Kidney epithelial cell (primary cell): Measurements from ENCODE around the gene CCDC197. TPM values are rescaled to one million over a fixed set of nuclear protein-coding genes. Genes with fewer than 3 reads are reported as not detected.
A peak's percentile ranks its signal among the peaks of the same experiment; 100 is the strongest.

Experiments used
- DNase-seq: peaks from one replicate; pipeline ENCODE4 v3.0.0-alpha.2; 2010; ENCODE audit warnings: low read depth
- H3K27me3 ChIP-seq: 2 replicates; pipeline ENCODE4 v1.6.0; 2011; ENCODE audit warnings: low read length; ENCODE audit not compliant: control insufficient read depth, insufficient read depth
- H3K36me3 ChIP-seq: 2 replicates; pipeline ENCODE4 v1.5.1; 2011; ENCODE audit warnings: low read length; ENCODE audit not compliant: control insufficient read depth, insufficient read depth
- H3K4me3 ChIP-seq: 2 replicates; pipeline ENCODE4 v1.5.1; 2011; ENCODE audit warnings: low read depth, mild to moderate bottlenecking, control low read depth, low read length
- total RNA-seq: library from RNA; depleted of rRNA; stranded (reverse); fragments of >200 nt; gene quantifications from 2 replicates; pipeline ENCODE4 v1.2.3, GENCODE V29; 2015
- TF ChIP-seq, protein P1 (sequence below): IDR thresholded peaks from 2 replicates; pipeline ENCODE4 v1.5.1; 2011; ENCODE audit warnings: mild to moderate bottlenecking, moderate library complexity, low read length, control low read depth, inconsistent platforms; ENCODE audit not compliant: insufficient read depth, poor library complexity, severe bottlenecking

The CCDC197 gene
- total RNA-seq, 1 donor from 2014 or later = not detected

DNA sequence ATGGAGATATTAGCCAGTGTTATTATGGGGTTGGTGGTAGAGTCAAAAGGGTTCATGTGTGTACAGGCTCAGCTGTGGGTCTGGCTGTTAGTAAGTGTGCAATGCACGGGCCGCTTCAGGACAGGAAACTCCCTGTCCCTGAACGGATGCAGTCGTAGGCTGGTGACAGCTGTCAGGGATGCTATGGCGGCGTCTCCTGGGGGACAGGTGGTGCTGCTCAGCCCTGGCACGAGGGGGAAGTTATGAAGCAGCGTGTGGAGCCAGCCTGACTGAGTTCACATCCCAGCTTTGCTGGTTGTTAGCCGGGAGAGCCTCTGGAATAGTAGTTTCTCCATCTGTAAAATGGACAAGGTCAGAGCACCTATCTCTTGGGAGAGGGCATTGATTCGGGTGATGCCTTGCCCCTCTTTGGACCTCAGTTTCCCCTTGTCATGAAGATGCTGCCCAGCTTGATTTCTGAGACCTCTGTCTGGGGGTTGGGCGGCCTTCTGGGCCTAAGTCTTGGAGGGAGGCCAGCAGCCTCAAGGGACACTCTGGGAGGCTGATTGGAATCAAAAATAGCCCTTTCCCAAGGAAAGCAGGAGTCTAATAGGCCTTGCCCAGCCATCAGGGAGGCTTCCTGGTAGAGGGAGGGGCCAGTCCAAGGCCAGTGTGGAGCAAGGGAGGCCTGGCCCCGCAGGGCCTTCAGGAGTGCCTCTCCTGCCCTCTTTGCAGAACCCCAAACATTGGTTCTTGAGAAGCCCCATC, 27.8 kb upstream of the CCDC197 start:
- Histone ChIP-seq H3K4me3 (no peak overlapping the region), H3K27me3 (no peaks in the 10 kb centered on the region), H3K36me3 (no peaks in the 10 kb centered on the region)
- TF ChIP-seq, protein P1, sequence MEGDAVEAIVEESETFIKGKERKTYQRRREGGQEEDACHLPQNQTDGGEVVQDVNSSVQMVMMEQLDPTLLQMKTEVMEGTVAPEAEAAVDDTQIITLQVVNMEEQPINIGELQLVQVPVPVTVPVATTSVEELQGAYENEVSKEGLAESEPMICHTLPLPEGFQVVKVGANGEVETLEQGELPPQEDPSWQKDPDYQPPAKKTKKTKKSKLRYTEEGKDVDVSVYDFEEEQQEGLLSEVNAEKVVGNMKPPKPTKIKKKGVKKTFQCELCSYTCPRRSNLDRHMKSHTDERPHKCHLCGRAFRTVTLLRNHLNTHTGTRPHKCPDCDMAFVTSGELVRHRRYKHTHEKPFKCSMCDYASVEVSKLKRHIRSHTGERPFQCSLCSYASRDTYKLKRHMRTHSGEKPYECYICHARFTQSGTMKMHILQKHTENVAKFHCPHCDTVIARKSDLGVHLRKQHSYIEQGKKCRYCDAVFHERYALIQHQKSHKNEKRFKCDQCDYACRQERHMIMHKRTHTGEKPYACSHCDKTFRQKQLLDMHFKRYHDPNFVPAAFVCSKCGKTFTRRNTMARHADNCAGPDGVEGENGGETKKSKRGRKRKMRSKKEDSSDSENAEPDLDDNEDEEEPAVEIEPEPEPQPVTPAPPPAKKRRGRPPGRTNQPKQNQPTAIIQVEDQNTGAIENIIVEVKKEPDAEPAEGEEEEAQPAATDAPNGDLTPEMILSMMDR = no peak
- DNase-seq = no peak

GRCh38 chr14:93970585-93970964, 26.5 kb upstream of the CCDC197 start:
- TF ChIP-seq, protein P1 = peak; percentile 56
- Histone ChIP-seq H3K4me3 (peak overlapping the region; percentile 9), H3K27me3 (no peaks in the 10 kb centered on the region), H3K36me3 (no peaks in the 10 kb centered on the region)
- DNase-seq = no peak

DNA sequence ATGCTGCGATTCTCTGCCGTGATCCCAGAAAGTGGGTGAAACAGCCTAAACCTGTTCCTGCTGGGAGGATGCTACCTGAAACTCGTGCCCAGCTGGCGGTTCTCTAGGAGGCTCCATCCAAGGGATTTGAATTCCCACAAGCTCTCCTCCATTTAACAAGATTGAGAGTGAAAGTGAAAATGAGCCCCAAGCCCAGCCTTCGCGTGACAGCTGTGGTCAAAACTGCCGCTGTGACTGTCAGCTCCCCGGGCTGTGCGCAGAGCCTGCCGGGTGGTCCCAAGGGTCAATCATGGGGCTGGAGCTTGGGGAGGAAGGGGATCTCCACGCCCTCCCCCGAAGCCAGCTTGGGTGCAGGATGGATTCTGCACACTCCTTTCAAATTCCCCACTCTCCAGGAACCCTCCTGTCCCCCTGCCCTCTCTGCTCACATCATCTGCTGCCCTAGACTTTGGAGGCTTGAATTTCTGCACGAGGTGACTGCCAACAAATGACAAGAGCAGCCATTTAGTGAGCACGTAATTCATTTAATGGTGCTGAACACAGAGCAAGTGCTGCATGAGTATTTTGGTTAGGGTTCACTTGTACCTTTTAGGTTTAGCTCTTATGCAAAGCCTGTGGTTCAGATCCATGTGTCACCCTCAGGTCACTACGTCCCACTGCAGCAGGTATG, 26.0 kb upstream of the CCDC197 start:
- TF ChIP-seq, protein P1 = no peak
- peak overlapping the region; percentile 9 for H3K4me3 ChIP-seq

DNA sequence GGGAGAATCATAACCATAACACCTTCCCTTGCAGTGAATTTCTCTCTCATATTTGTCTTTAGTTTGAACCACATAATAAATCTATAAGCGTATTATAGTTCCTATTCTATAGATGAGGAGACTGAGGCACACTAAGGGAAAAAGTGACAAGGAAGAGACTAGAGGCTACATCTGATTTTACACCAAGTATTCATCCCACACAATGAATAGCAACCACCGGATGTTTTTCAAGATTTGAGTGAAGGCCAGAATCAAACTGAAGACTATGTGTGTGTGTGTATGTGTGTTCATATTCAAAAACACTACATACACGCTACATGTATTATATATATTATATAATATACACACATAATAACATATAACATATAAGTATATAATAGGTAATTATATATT, 25.5 kb upstream of the CCDC197 start:
- TF ChIP-seq, protein P1 = no peak
- Histone ChIP-seq H3K4me3 (no peak overlapping the region), H3K27me3 (peaks cover 1% of the 10 kb centered on the region), H3K36me3 (no peaks in the 10 kb centered on the region)
- DNase-seq = no peak

More for the DNA sequence above, 26.0 kb upstream of the CCDC197 start:
- Histone ChIP-seq H3K36me3 (no peaks in the 10 kb centered on the region), H3K27me3 (no peaks in the 10 kb centered on the region)
- DNase-seq = no peak

GRCh38 chr14:93972618-93973205, 24.4 kb upstream of the CCDC197 start:
- TF ChIP-seq, protein P1 = no peak
- H3K27me3 ChIP-seq = peaks cover 5% of the 10 kb centered on the region
- DNase-seq = no peak
- H3K4me3 ChIP-seq = no peak overlapping the region
- H3K36me3 ChIP-seq = no peaks in the 10 kb centered on the region
